Fibroblast of pulmonary artery (primary cell): Measurements from ENCODE around the gene TRMT5.
A peak's percentile ranks its signal among the peaks of the same experiment; 100 is the strongest.

Experiments
- DNase-seq: peaks from one replicate; pipeline ENCODE4 v3.0.0-alpha.2; 2010; ENCODE audit warnings: low read depth
- H3K4me3 ChIP-seq: replicated peaks from 2 replicates; pipeline ENCODE4 v1.5.1; 2011; ENCODE audit warnings: low read depth, mild to moderate bottlenecking, control low read depth, low read length, moderate library complexity
- CTCF ChIP-seq: IDR thresholded peaks from 2 replicates; pipeline ENCODE4 v1.5.1; 2011; ENCODE audit warnings: mild to moderate bottlenecking, control low read depth, low read length, inconsistent platforms; ENCODE audit errors: missing control alignments

TRMT5 gene

GRCh38 chr14:60965402-60965801 is 15.5 kb downstream of the TRMT5 start:
- DNase-seq, result peak; percentile 78
- H3K4me3 ChIP-seq, result no peak overlapping the region
- TF ChIP-seq CTCF, result no peak

- no peak for DNase-seq
- H3K4me3 ChIP-seq, result no peak overlapping the region
- TF ChIP-seq CTCF, result no peak
These were observed 16.0 kb downstream of the TRMT5 start for GRCh38 chr14:60964904-60965303.

GRCh38 chr14:60963761-60964160 is 17.1 kb downstream of the TRMT5 start:
- H3K4me3 ChIP-seq, result no peak overlapping the region
- DNase-seq, result no peak
- no peak for TF ChIP-seq CTCF

- no peak for TF ChIP-seq CTCF
- no peak overlapping the region for H3K4me3 ChIP-seq
- DNase-seq, result no peak
These were observed 22.7 kb downstream of the TRMT5 start for GRCh38 chr14:60958146-60958545.

GRCh38 chr14:60956632-60957031 is 24.2 kb downstream of the TRMT5 start:
- no peak for TF ChIP-seq CTCF
- no peak overlapping the region for H3K4me3 ChIP-seq
- no peak for DNase-seq

- no peak overlapping the region for H3K4me3 ChIP-seq
- DNase-seq, result no peak
- no peak for TF ChIP-seq CTCF
These were observed 24.7 kb downstream of the TRMT5 start for GRCh38 chr14:60956202-60956601.

GRCh38 chr14:60951776-60952435 is 29.0 kb downstream of the TRMT5 start:
- no peak for TF ChIP-seq CTCF
- H3K4me3 ChIP-seq, result no peak overlapping the region
- no peak for DNase-seq
